HCT116 (cell line): ENCODE data around the gene COMTD1. TPM values are rescaled to one million over a fixed set of nuclear protein-coding genes. Genes with fewer than 3 reads are reported as not detected.

Experiments used
- ATAC-seq: fragments of 200-7000 bp; cut with Tn5 transposase; 2 replicates; pipeline ENCODE4 v1.9.1; 2020; ENCODE audit warnings: mild to moderate bottlenecking, moderate library complexity
- BruUV-seq: library from RNA; stranded (reverse); fragments of 400-500 nt; replicated peaks from 2 replicates; lab custom pipeline; 2021; lab: Mats Ljungman, UMichigan
- CTCF ChIA-PET: fragments of 300-600 bp; sonication (Branson Sonifier 250); formaldehyde crosslinking; loops from one replicate; lab custom pipeline; 2021; ENCODE audit warnings: antibody characterized with exemption; lab: Charles Lee
- POLR2A ChIA-PET: fragments of 300-600, 350-600 bp; sonication (Branson Sonifier 250); formaldehyde crosslinking; loops from one replicate; lab custom pipeline; 2021; ENCODE audit warnings: antibody characterized with exemption; lab: Charles Lee
- RAD21 ChIA-PET, 2 experiments: fragments of 300-600 bp; sonication (Branson Sonifier 250); formaldehyde crosslinking; loops; one replicate each; lab custom pipeline; 2023; ENCODE audit warnings: low total read pairs in 2 of 2; ENCODE audit not compliant: uncharacterized antibody in 2 of 2, unreplicated experiment in 2 of 2, low non-redundant PET in 1 of 2; lab: Charles Lee
- DNase-seq: peaks from one replicate; pipeline ENCODE4 v3.0.0-alpha.2; 2010; ENCODE audit warnings: low read depth, low spot score
- H2AFZ ChIP-seq: fragments of 200-600 bp; shearing (Covaris generic), sonication (generic); 2 replicates; pipeline ENCODE4 v1.6.1; 2017; ENCODE audit warnings: low read depth, mixed run types, mixed read lengths, antibody characterized with exemption, low read length; ENCODE audit not compliant: poor library complexity, severe bottlenecking
- H3K27ac ChIP-seq: 2 replicates; pipeline ENCODE4 v1.5.1; 2012; ENCODE audit warnings: low read depth, low read length
- H3K27me3 ChIP-seq: fragments of 200-600 bp; sonication (generic); 2 replicates; pipeline ENCODE4 v1.6.1; 2016; ENCODE audit warnings: mixed run types, low read length, mixed read lengths; ENCODE audit not compliant: insufficient read depth
- H3K36me3 ChIP-seq, 2 experiments: fragments of 200-500 bp in 1 of 2; fragments of 200-600 bp in 1 of 2; sonication (Bioruptor generic) in 1 of 2; sonication (generic) in 1 of 2; 2 replicates each; pipeline versions ENCODE4 v1.5.1 to v1.6.1; 2014 to 2016; ENCODE audit warnings: low read length in 2 of 2, inconsistent platforms in 1 of 2, mixed read lengths in 1 of 2, mixed run types in 1 of 2; ENCODE audit not compliant: insufficient read depth in 2 of 2, control insufficient read depth in 1 of 2
- H3K4me1 ChIP-seq, 2 experiments: fragments of 200-600 bp in 1 of 2; sonication (generic) in 1 of 2; 2 replicates each; pipeline versions ENCODE4 v1.5.1 to v1.6.1; 2012 to 2017; ENCODE audit warnings: low read length in 2 of 2, inconsistent platforms in 1 of 2, mild to moderate bottlenecking in 1 of 2, mixed read lengths in 1 of 2, mixed run types in 1 of 2, moderate library complexity in 1 of 2; ENCODE audit not compliant: insufficient read depth in 2 of 2, control insufficient read depth in 1 of 2
- H3K4me2 ChIP-seq: fragments of 200-600 bp; sonication (generic); 2 replicates; pipeline ENCODE4 v1.6.1; 2017; ENCODE audit warnings: mixed run types, low read length, mixed read lengths
- H3K4me3 ChIP-seq, 2 experiments: fragments of 200-600 bp in 1 of 2; sonication (generic) in 1 of 2; replicated peaks in 1 of 2; 2 replicates each; pipeline ENCODE4 v1.5.1; 2011 to 2016; ENCODE audit warnings: low read length in 2 of 2, control low read depth in 1 of 2, low read depth in 1 of 2, mild to moderate bottlenecking in 1 of 2, mixed read lengths in 1 of 2, mixed run types in 1 of 2
- H3K79me2 ChIP-seq: fragments of 200-600 bp; sonication (generic); 2 replicates; pipeline ENCODE4 v1.6.1; 2017; ENCODE audit warnings: mild to moderate bottlenecking, mixed run types, low read length, moderate library complexity, mixed read lengths; ENCODE audit not compliant: insufficient read depth
- H3K9ac ChIP-seq: fragments of 200-600 bp; sonication (generic); 2 replicates; pipeline ENCODE4 v1.6.1; 2016; ENCODE audit warnings: low read length, mixed read lengths
- H3K9me2 ChIP-seq: fragments of 200-600 bp; sonication (generic), shearing (Covaris generic); 2 replicates; pipeline ENCODE4 v1.6.1; 2017; ENCODE audit warnings: mixed run types, mild to moderate bottlenecking, moderate library complexity; ENCODE audit not compliant: insufficient read depth
- H3K9me3 ChIP-seq, 2 experiments: fragments of 200-500 bp in 1 of 2; fragments of 200-600 bp in 1 of 2; sonication (Bioruptor generic) in 1 of 2; sonication (generic) in 1 of 2; 2 replicates each; pipeline ENCODE4 v1.6.1; 2014 to 2017; ENCODE audit warnings: low read length in 2 of 2, mixed read lengths in 2 of 2, inconsistent platforms in 1 of 2, low read depth in 1 of 2, mild to moderate bottlenecking in 1 of 2, mixed run types in 1 of 2, moderate library complexity in 1 of 2; ENCODE audit not compliant: control insufficient read depth in 1 of 2, insufficient read depth in 1 of 2
- H4K20me1 ChIP-seq: fragments of 200-600 bp; sonication (generic), shearing (Covaris generic); 2 replicates; pipeline ENCODE4 v1.6.1; 2017; ENCODE audit warnings: mixed run types, mild to moderate bottlenecking, moderate library complexity; ENCODE audit not compliant: insufficient read depth
- EGR1 ChIP-seq: IDR thresholded peaks from 2 replicates; pipeline ENCODE4 v1.6.1; 2012; ENCODE audit warnings: low read depth
- EZH2 ChIP-seq: fragments of 200-600 bp; sonication (generic); IDR thresholded peaks from 2 replicates; pipeline ENCODE4 v1.6.1; 2017; ENCODE audit warnings: antibody characterized with exemption, mixed run types
- FOSL1 ChIP-seq: IDR thresholded peaks from 2 replicates; pipeline ENCODE4 v1.6.1; 2012; ENCODE audit warnings: low read depth
- JUND ChIP-seq: IDR thresholded peaks from 2 replicates; pipeline ENCODE4 v1.6.1; 2012
- RAD21 ChIP-seq: IDR thresholded peaks from 2 replicates; pipeline ENCODE4 v1.6.1; 2012; ENCODE audit warnings: low read depth, mild to moderate bottlenecking
- ZFX ChIP-seq: fragments of 450-650 bp; IDR thresholded peaks from 2 replicates; pipeline ENCODE4 v1.6.1; 2017
- intact Hi-C: fragments of 100-400 bp; cut with micrococcal nuclease; formaldehyde crosslinking; loops from 2 replicates; pipeline ENCODE4 v1.10.0; 2022
- total RNA-seq: library from RNA; stranded (reverse); gene quantifications from one replicate; pipeline ENCODE4 v1.2.1, GENCODE V29; 2021; ENCODE audit not compliant: unreplicated experiment
- TF ChIP-seq, protein P1 (sequence below): IDR thresholded peaks from 2 replicates; pipeline ENCODE4 v1.6.1; 2012
- TF ChIP-seq, protein P2 (sequence below), 3 experiments: fragments of 200-600 bp in 1 of 3; sonication (generic) in 1 of 3; IDR thresholded peaks in 2 of 3; conservative IDR thresholded peaks in 1 of 3; 2 replicates each; pipeline ENCODE4 v1.5.1; 2012 to 2017; ENCODE audit warnings: low read depth in 2 of 3, low read length in 2 of 3, antibody characterized with exemption in 1 of 3, borderline replicate concordance in 1 of 3, control low read depth in 1 of 3, mild to moderate bottlenecking in 1 of 3, mixed read lengths in 1 of 3, mixed run types in 1 of 3, moderate library complexity in 1 of 3; ENCODE audit not compliant: insufficient read depth in 1 of 3

COMTD1 gene
- total RNA-seq, 1 experiment from 2014 or later, result 35.1 TPM

DNA sequence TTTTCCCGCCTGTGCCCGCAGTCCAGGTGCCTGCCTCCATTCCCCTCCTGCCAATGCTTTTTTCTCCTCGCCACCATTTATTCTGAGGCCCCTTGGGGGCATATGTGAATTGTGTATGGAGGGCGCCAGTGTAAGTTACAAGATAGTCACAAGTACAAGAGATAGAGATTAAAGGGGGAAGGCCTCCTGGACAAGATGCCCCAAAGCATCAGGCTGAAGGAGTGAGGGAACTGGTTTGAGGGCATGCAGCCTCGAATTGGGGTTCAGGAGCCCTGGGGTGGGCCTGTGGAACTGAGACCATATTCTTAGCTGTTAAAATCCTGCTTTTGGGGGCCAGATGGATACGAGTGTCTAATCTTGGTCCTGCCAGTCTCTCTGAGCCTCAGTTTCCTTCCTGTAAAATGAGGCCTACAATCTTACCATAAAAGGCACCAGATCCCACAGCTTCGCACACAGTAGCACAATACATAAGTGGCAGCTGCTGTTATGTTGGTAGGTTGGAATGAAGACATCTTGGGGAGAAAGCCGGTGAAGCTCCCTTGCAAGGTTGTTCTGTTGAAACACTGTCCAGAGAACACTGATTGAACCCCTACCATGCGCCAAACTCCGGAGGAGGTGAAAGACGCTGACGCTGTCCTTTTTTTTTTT, 545 bp upstream of the COMTD1 start:
- ATAC-seq, result no peak
- CTCF ChIA-PET, result interaction anchor here (0.7 to 2.8 kb wide), 14 partner anchors 11 to 1350 kb away, joined by 3 to 47 read pairs (median 4); no protein-coding TSS in a partner anchor
- TSS peak; percentile 29 for BruUV-seq
- no peak overlapping the region for H3K4me3 ChIP-seq
- H3K27me3 ChIP-seq, result no peaks in the 10 kb centered on the region
- RAD21 ChIA-PET, result interaction anchor here (0.8 to 1.0 kb wide), 3 partner anchors 48 to 994 kb away, joined by 3 to 7 read pairs (median 3); no protein-coding TSS in a partner anchor
- no peaks in the 10 kb centered on the region; the same call in 1 of the 2 replicates for H4K20me1 ChIP-seq
- DNase-seq, result no peak
- peak overlapping the region; percentile 93 for H3K4me2 ChIP-seq
- no peaks in the 10 kb centered on the region for H3K9me2 ChIP-seq
- no peak overlapping the region for H2AFZ ChIP-seq
- intact Hi-C loops, result loop anchor here (2.0 to 5.0 kb wide), 3 partner anchors 970 to 1066 kb away; no protein-coding TSS in a partner anchor
- POLR2A ChIA-PET, result interaction anchor here (0.7 to 2.5 kb wide), 2 partner anchors 18 to 26 kb away, joined by 5 to 14 read pairs; partner anchors contain the start of gene VDAC2
- H3K9ac ChIP-seq, result peak overlapping the region; percentile 90
- no peaks in the 10 kb centered on the region for H3K9me3 ChIP-seq
- TF ChIP-seq, protein P1, sequence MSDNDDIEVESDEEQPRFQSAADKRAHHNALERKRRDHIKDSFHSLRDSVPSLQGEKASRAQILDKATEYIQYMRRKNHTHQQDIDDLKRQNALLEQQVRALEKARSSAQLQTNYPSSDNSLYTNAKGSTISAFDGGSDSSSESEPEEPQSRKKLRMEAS, result no peak
- TF ChIP-seq EGR1, result no peak
- no peak for TF ChIP-seq JUND
- TF ChIP-seq RAD21, result no peak
- no peak for TF ChIP-seq FOSL1
- TF ChIP-seq, protein P2, sequence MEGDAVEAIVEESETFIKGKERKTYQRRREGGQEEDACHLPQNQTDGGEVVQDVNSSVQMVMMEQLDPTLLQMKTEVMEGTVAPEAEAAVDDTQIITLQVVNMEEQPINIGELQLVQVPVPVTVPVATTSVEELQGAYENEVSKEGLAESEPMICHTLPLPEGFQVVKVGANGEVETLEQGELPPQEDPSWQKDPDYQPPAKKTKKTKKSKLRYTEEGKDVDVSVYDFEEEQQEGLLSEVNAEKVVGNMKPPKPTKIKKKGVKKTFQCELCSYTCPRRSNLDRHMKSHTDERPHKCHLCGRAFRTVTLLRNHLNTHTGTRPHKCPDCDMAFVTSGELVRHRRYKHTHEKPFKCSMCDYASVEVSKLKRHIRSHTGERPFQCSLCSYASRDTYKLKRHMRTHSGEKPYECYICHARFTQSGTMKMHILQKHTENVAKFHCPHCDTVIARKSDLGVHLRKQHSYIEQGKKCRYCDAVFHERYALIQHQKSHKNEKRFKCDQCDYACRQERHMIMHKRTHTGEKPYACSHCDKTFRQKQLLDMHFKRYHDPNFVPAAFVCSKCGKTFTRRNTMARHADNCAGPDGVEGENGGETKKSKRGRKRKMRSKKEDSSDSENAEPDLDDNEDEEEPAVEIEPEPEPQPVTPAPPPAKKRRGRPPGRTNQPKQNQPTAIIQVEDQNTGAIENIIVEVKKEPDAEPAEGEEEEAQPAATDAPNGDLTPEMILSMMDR (IDR thresholded peaks at IDR 0.05 in 2 of 3, conservative IDR thresholded peaks at IDR 0.05 in 1 of 3; ENCODE audit: borderline replicate concordance in 1 of 3, insufficient read depth in 1 of 3, low read depth in 2 of 3, low read length in 2 of 3), result peak in 1 of 3 experiments; percentile 26; a peak in 1 of 6 replicates
- no peak for TF ChIP-seq ZFX
- TF ChIP-seq EZH2, result no peak
- TF ChIP-seq, all 23 proteins: peak for 1
- Histone ChIP-seq H3K79me2 (peaks cover 20% of the 10 kb centered on the region), H3K27ac (no peak overlapping the region), H3K4me1 (peaks cover 2 to 27% of the 10 kb centered on the region in 2 experiments; a peak in 3 of 4 replicates), H3K36me3 (peaks cover 13 to 21% of the 10 kb centered on the region in 2 experiments)
